Omental fat pad (tissue), 4 donors: ENCODE measurements around the gene CTXND1. TPM values are rescaled to one million over a fixed set of nuclear protein-coding genes. Genes with fewer than 3 reads are reported as not detected.

Experiments
- ATAC-seq: fragments of 150-250 bp; one replicate; pipeline ENCODE4 v1.9.1; 2016; ENCODE audit warnings: mild to moderate bottlenecking, moderate library complexity; ENCODE audit not compliant: low FRiP score
- DNase-seq: peaks from one replicate; pipeline ENCODE4 v3.0.0-alpha.2; 2019; ENCODE audit warnings: low spot score
- CTCF ChIP-seq, 3 donors: fragments of 450-650 bp; IDR thresholded peaks; one replicate each; pipeline ENCODE4 v1.5.1; 2016 to 2017; ENCODE audit warnings: antibody characterized with exemption in 3 of 3, mild to moderate bottlenecking in 3 of 3, moderate library complexity in 2 of 3
- total RNA-seq, 4 donors: library from RNA; depleted of rRNA; stranded (reverse); fragments of >200 nt; gene quantifications; one replicate each; pipeline ENCODE4 v1.1.0, GENCODE V29; 2016

The CTXND1 gene
- total RNA-seq, 4 donors from 2014 or later, result 0.16 TPM; not detected in 3

- peak; percentile 89 for ATAC-seq
- DNase-seq, result peak; percentile 89
- TF ChIP-seq CTCF (IDR thresholded peaks at IDR 0.05), result no peak
These were observed 99.7 kb downstream of the CTXND1 start for GRCh38 chr15:80152180-80152895.

- DNase-seq (no peak), ATAC-seq (no peak)
- TF ChIP-seq CTCF (IDR thresholded peaks at IDR 0.05), result no peak
These were observed 100.4 kb downstream of the CTXND1 start for GRCh38 chr15:80151576-80151975.

- TF ChIP-seq CTCF (IDR thresholded peaks at IDR 0.05), result no peak
- ATAC-seq, result no peak
- DNase-seq, result no peak
These were observed 100.9 kb downstream of the CTXND1 start for GRCh38 chr15:80151148-80151547.

Other genes with a start within 250 kb of the CTXND1 start
- 100 to 1,000 TPM in 2 of 4 donors, 10 to 100 TPM in 2; 85.1 to 151 (median 120) TPM for gene ZFAND6, start 192.5 kb downstream of the CTXND1 start, total RNA-seq
- 100 to 1,000 TPM in 1 of 4 donors, 10 to 100 TPM in 3; 52.7 to 109 (median 83.0) TPM for gene FAH, start 99.2 kb downstream of the CTXND1 start, total RNA-seq
- 1 to 10 TPM; 3.1 to 7.4 (median 3.4) TPM for gene ARNT2, start 152.2 kb upstream of the CTXND1 start, total RNA-seq